Measurements from ENCODE around the gene PRDM11. TPM values are rescaled to one million over a fixed set of nuclear protein-coding genes. Genes with fewer than 3 reads are reported as not detected.

Gene PRDM11
- total and polyA plus RNA-seq, 2 of the 8 experiments (the other 6 are each of a cell fraction or from before 2014, with no cell fraction given): 3.6 to 11.7 TPM

- WGBS, 2 experiments (ENCODE audit: extremely low coverage in 1 of 2, insufficient coverage in 1 of 2, insufficient read length in 1 of 2, insufficient replicate concordance in 2 of 2, low coverage in 1 of 2, low lambda C conversion rate in 2 of 2, missing lambda C conversion rate in 1 of 2): 88% methylated on average over 6 of the region's 6 CpGs; no CpG with 5 or more reads in 1 of the 2 experiments
- Histone ChIP-seq H4K20me1 (replicated peaks in 1 of 2; ENCODE audit: control insufficient read depth in 1 of 2, insufficient read depth in 2 of 2, low read length in 2 of 2) (no peaks in the 10 kb centered on the region), H2BK12ac (ENCODE audit: low read depth, low read length) (no peak overlapping the region), H2AK5ac (ENCODE audit: low read depth, low read length) (no peak overlapping the region), H3K14ac (ENCODE audit: insufficient read length) (no peak overlapping the region), H3K4me1 (replicated peaks in 1 of 4; ENCODE audit: control insufficient read depth in 3 of 4, insufficient read depth in 4 of 4, low read length in 3 of 4) (peaks cover 0 to 3% (median 0%) of the 10 kb centered on the region in 4 experiments; a peak in 1 of 7 replicates), H3K23me2 (ENCODE audit: low read depth, low read length) (no peaks in the 10 kb centered on the region), H3K23ac (ENCODE audit: insufficient read length) (no peak overlapping the region), H2BK5ac (ENCODE audit: low read depth, low read length) (no peak overlapping the region), H3K56ac (replicated peaks; ENCODE audit: insufficient read length, low read depth, low read length) (no peak overlapping the region), H3K79me1 (ENCODE audit: low read depth, low read length) (no peaks in the 10 kb centered on the region), H3K4me3 (ENCODE audit: extremely low read depth in 1 of 4, insufficient read depth in 2 of 4, low read depth in 3 of 4, low read length in 4 of 4) (no peak overlapping the region), H2BK20ac (ENCODE audit: low read length) (no peak overlapping the region), H3K27me3 (replicated peaks in 1 of 4; ENCODE audit: control insufficient read depth in 3 of 4, extremely low read depth in 1 of 4, insufficient read depth in 3 of 4, low read length in 3 of 4) (no peaks in the 10 kb centered on the region), H4K91ac (replicated peaks; ENCODE audit: insufficient read length, low read length) (no peak overlapping the region), H2BK15ac (ENCODE audit: low read length) (no peak overlapping the region), H3K79me2 (ENCODE audit: control insufficient read depth in 1 of 2, insufficient read depth in 2 of 2, low read length in 2 of 2) (no peaks in the 10 kb centered on the region), H3K9me3 (ENCODE audit: insufficient read depth in 2 of 2, low read depth in 1 of 2, low read length in 1 of 2) (no peaks in the 10 kb centered on the region), H3K18ac (ENCODE audit: extremely low read depth, low read length) (no peak overlapping the region), H3K36me3 (ENCODE audit: control insufficient read depth in 2 of 4, insufficient read depth in 4 of 4, low read length in 3 of 4) (no peaks in the 10 kb centered on the region), H3K4ac (replicated peaks; ENCODE audit: insufficient read length, low read depth, low read length) (no peak overlapping the region), H4K8ac (ENCODE audit: extremely low read depth, insufficient read depth, low read length) (no peak overlapping the region), H3K4me2 (ENCODE audit: insufficient read depth in 1 of 2, low read depth in 2 of 2, low read length in 2 of 2) (no peak overlapping the region), H3K27ac (ENCODE audit: low read depth, low read length) (no peak overlapping the region), H2BK120ac (replicated peaks; ENCODE audit: low read depth, low read length) (no peak overlapping the region), H4K5ac (ENCODE audit: insufficient read length, low read depth, low read length) (no peak overlapping the region), H3K9ac (replicated peaks in 1 of 4; ENCODE audit: extremely low read depth in 1 of 4, low read depth in 3 of 4, low read length in 3 of 4) (no peak overlapping the region), H2AFZ (ENCODE audit: low read length) (no peak overlapping the region)
- no peak for FAIRE-seq
- peak in 1 of 2 experiments; percentile 35 for DNase-seq (ENCODE audit: low read depth in 1 of 2, low spot score in 2 of 2)
- CTCF ChIA-PET (ENCODE audit: partially characterized antibody): interaction anchor here (0.7 to 34.2 kb wide), 13 partner anchors 9 to 175 kb away, joined by 3 to 1347 read pairs (median 5); no protein-coding TSS in a partner anchor
- POLR2A ChIA-PET (ENCODE audit: partially characterized antibody): no interaction called here
- no peak for TF ChIP-seq SIX5 (IDR thresholded peaks at IDR 0.05; ENCODE audit: low read depth, low read length)
- TF ChIP-seq HDAC2 (IDR thresholded peaks at IDR 0.05; ENCODE audit: borderline replicate concordance in 1 of 2, low read depth in 2 of 2, low read length in 2 of 2): no peak
- TF ChIP-seq POLR2AphosphoS5 (IDR thresholded peaks at IDR 0.05; ENCODE audit: low read depth, low read length): no peak
- no peak for TF ChIP-seq TBP (IDR thresholded peaks at IDR 0.05; ENCODE audit: low read depth, low read length)
- no peak for TF ChIP-seq CTCF (IDR thresholded peaks at IDR 0.05; ENCODE audit: control extremely low read depth in 1 of 3, insufficient read depth in 1 of 3, low read depth in 1 of 3, low read length in 3 of 3)
- no peak for TF ChIP-seq MAFK (IDR thresholded peaks at IDR 0.05; ENCODE audit: low read depth, low read length)
- no peak for TF ChIP-seq SP4 (IDR thresholded peaks at IDR 0.05; ENCODE audit: low read length)
- no peak for TF ChIP-seq SRF (IDR thresholded peaks at IDR 0.05; ENCODE audit: low read depth, low read length)
- no peak for TF ChIP-seq RFX5 (IDR thresholded peaks at IDR 0.05; ENCODE audit: borderline replicate concordance, low read depth, low read length)
These were observed 47.5 kb upstream of the PRDM11 start for GRCh38 chr11:45098929-45099328.

All from H1 (cell line).